ENCODE data around the gene CFTR.

The CFTR gene

GRCh38 chr7:117552660-117553059 is 72.8 kb downstream of the CFTR start:
- Histone ChIP-seq H3K9me3 (ENCODE audit: insufficient read depth, low read length) (no peaks in the 10 kb centered on the region), H3K4me1 (ENCODE audit: low read length) (no peaks in the 10 kb centered on the region), H3K27me3 (ENCODE audit: low read depth, low read length) (no peaks in the 10 kb centered on the region), H2AFZ (ENCODE audit: low read depth, low read length) (no peak overlapping the region), H3K36me3 (replicated peaks; ENCODE audit: low read depth, low read length) (no peaks in the 10 kb centered on the region), H3K4me3 (ENCODE audit: low read length) (no peak overlapping the region), H3K9ac (ENCODE audit: low read length) (no peak overlapping the region), H3K27ac (ENCODE audit: low read length) (no peak overlapping the region), H4K20me1 (ENCODE audit: insufficient read depth, low read length) (no peaks in the 10 kb centered on the region), H3K79me2 (ENCODE audit: low read length) (no peaks in the 10 kb centered on the region), H3K4me2 (ENCODE audit: low read length) (no peak overlapping the region)
- TF ChIP-seq EZH2phosphoT487 (IDR thresholded peaks at IDR 0.05; ENCODE audit: low read depth), result no peak
- TF ChIP-seq, protein P1, sequence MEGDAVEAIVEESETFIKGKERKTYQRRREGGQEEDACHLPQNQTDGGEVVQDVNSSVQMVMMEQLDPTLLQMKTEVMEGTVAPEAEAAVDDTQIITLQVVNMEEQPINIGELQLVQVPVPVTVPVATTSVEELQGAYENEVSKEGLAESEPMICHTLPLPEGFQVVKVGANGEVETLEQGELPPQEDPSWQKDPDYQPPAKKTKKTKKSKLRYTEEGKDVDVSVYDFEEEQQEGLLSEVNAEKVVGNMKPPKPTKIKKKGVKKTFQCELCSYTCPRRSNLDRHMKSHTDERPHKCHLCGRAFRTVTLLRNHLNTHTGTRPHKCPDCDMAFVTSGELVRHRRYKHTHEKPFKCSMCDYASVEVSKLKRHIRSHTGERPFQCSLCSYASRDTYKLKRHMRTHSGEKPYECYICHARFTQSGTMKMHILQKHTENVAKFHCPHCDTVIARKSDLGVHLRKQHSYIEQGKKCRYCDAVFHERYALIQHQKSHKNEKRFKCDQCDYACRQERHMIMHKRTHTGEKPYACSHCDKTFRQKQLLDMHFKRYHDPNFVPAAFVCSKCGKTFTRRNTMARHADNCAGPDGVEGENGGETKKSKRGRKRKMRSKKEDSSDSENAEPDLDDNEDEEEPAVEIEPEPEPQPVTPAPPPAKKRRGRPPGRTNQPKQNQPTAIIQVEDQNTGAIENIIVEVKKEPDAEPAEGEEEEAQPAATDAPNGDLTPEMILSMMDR (IDR thresholded peaks at IDR 0.05; ENCODE audit: low read depth, low read length), result no peak

- no peaks in the 10 kb centered on the region for H3K27me3 ChIP-seq (ENCODE audit: low read depth, low read length)
- H4K20me1 ChIP-seq (ENCODE audit: insufficient read depth, low read length), result no peaks in the 10 kb centered on the region
- H3K79me2 ChIP-seq (ENCODE audit: low read length), result no peaks in the 10 kb centered on the region
- H3K27ac ChIP-seq (ENCODE audit: low read length), result no peak overlapping the region
- TF ChIP-seq, protein P1 (IDR thresholded peaks at IDR 0.05; ENCODE audit: low read depth, low read length), result no peak
- TF ChIP-seq EZH2phosphoT487 (IDR thresholded peaks at IDR 0.05; ENCODE audit: low read depth), result no peak
- no peak overlapping the region for H3K4me2 ChIP-seq (ENCODE audit: low read length)
- no peaks in the 10 kb centered on the region for H3K9me3 ChIP-seq (ENCODE audit: insufficient read depth, low read length)
- no peaks in the 10 kb centered on the region for H3K36me3 ChIP-seq (replicated peaks; ENCODE audit: low read depth, low read length)
- no peak overlapping the region for H2AFZ ChIP-seq (ENCODE audit: low read depth, low read length)
- H3K4me1 ChIP-seq (ENCODE audit: low read length), result peaks cover 5% of the 10 kb centered on the region; the same call in 1 of the 2 replicates
- no peak overlapping the region for H3K4me3 ChIP-seq (ENCODE audit: low read length)
- H3K9ac ChIP-seq (ENCODE audit: low read length), result no peak overlapping the region
Observed at GRCh38 chr7:117555260-117555659, 75.4 kb downstream of the CFTR start.

- H3K4me2 ChIP-seq (ENCODE audit: low read length), result no peak overlapping the region
- H3K9me3 ChIP-seq (ENCODE audit: insufficient read depth, low read length), result no peaks in the 10 kb centered on the region
- no peak overlapping the region for H3K27ac ChIP-seq (ENCODE audit: low read length)
- TF ChIP-seq EZH2phosphoT487 (IDR thresholded peaks at IDR 0.05; ENCODE audit: low read depth), result no peak
- TF ChIP-seq, protein P1 (IDR thresholded peaks at IDR 0.05; ENCODE audit: low read depth, low read length), result no peak
- H3K9ac ChIP-seq (ENCODE audit: low read length), result no peak overlapping the region
- H2AFZ ChIP-seq (ENCODE audit: low read depth, low read length), result no peak overlapping the region
- no peaks in the 10 kb centered on the region for H3K36me3 ChIP-seq (replicated peaks; ENCODE audit: low read depth, low read length)
- peaks cover 34% of the 10 kb centered on the region for H3K4me1 ChIP-seq (ENCODE audit: low read length)
- no peaks in the 10 kb centered on the region for H3K79me2 ChIP-seq (ENCODE audit: low read length)
- no peaks in the 10 kb centered on the region for H3K27me3 ChIP-seq (ENCODE audit: low read depth, low read length)
- H4K20me1 ChIP-seq (ENCODE audit: insufficient read depth, low read length), result no peaks in the 10 kb centered on the region
- no peak overlapping the region for H3K4me3 ChIP-seq (ENCODE audit: low read length)
Observed at GRCh38 chr7:117559391-117559790, 79.6 kb downstream of the CFTR start.

GRCh38 chr7:117560030-117560429 is 80.2 kb downstream of the CFTR start:
- H3K4me2 ChIP-seq (ENCODE audit: low read length), result no peak overlapping the region
- H3K27me3 ChIP-seq (ENCODE audit: low read depth, low read length), result no peaks in the 10 kb centered on the region
- TF ChIP-seq EZH2phosphoT487 (IDR thresholded peaks at IDR 0.05; ENCODE audit: low read depth), result no peak
- TF ChIP-seq, protein P1 (IDR thresholded peaks at IDR 0.05; ENCODE audit: low read depth, low read length), result no peak
- H3K9ac ChIP-seq (ENCODE audit: low read length), result no peak overlapping the region
- no peaks in the 10 kb centered on the region for H4K20me1 ChIP-seq (ENCODE audit: insufficient read depth, low read length)
- H3K27ac ChIP-seq (ENCODE audit: low read length), result no peak overlapping the region
- peaks cover 38% of the 10 kb centered on the region for H3K4me1 ChIP-seq (ENCODE audit: low read length)
- H3K79me2 ChIP-seq (ENCODE audit: low read length), result no peaks in the 10 kb centered on the region
- H3K4me3 ChIP-seq (ENCODE audit: low read length), result no peak overlapping the region
- H3K9me3 ChIP-seq (ENCODE audit: insufficient read depth, low read length), result no peaks in the 10 kb centered on the region
- H2AFZ ChIP-seq (ENCODE audit: low read depth, low read length), result no peak overlapping the region
- no peaks in the 10 kb centered on the region for H3K36me3 ChIP-seq (replicated peaks; ENCODE audit: low read depth, low read length)

Measured in OCI-LY3 (cell line).